K562 (cell line): ENCODE results near the gene PRKG2. TPM values are rescaled to one million over a fixed set of nuclear protein-coding genes. Genes with fewer than 3 reads are reported as not detected.

ENCODE experiments used
- ARID4B ChIP-seq: sonication (generic); formaldehyde crosslinking; IDR thresholded peaks from 2 replicates; pipeline ENCODE4 v1.8.0; 2022; ENCODE audit warnings: mild to moderate bottlenecking, missing genetic modification reagents
- BCLAF1 ChIP-seq, 2 experiments: fragments of 450-650 bp in 1 of 2; IDR thresholded peaks; 2 replicates each; pipeline ENCODE4 v1.6.1; 2011 to 2017; ENCODE audit warnings: low read depth in 2 of 2, antibody characterized with exemption in 1 of 2, borderline replicate concordance in 1 of 2, low read length in 1 of 2, mild to moderate bottlenecking in 1 of 2, mixed read lengths in 1 of 2; ENCODE audit not compliant: control insufficient read depth in 1 of 2
- CLOCK ChIP-seq: fragments of 250-450 bp; sonication (Bioruptor Pico); IDR thresholded peaks from 2 replicates; pipeline ENCODE4 v1.4.0; 2020; ENCODE audit warnings: mild to moderate bottlenecking, moderate library complexity, borderline replicate concordance
- KAT7 ChIP-seq: sonication (generic); formaldehyde crosslinking; IDR thresholded peaks from 2 replicates; pipeline ENCODE4 v1.8.0; 2022; ENCODE audit warnings: missing genetic modification reagents, mild to moderate bottlenecking, borderline replicate concordance
- KLF6 ChIP-seq: fragments of 250-450 bp; sonication (Bioruptor Pico); IDR thresholded peaks from 2 replicates; pipeline ENCODE4 v1.4.0; 2020; ENCODE audit warnings: mild to moderate bottlenecking, moderate library complexity, borderline replicate concordance
- PBX2 ChIP-seq, 2 experiments: IDR thresholded peaks in 1 of 2; conservative IDR thresholded peaks in 1 of 2; 2 replicates each; pipeline ENCODE4 v1.6.1; 2016; ENCODE audit warnings: low read depth in 2 of 2, mild to moderate bottlenecking in 1 of 2, missing compliant biosample characterization in 1 of 2, missing genetic modification characterization in 1 of 2, moderate library complexity in 1 of 2
- TFE3 ChIP-seq: fragments of 450-650 bp; formaldehyde crosslinking; IDR thresholded peaks from 2 replicates; pipeline ENCODE4 v1.4.0; 2020; ENCODE audit warnings: mild to moderate bottlenecking, mixed read lengths
- U2AF1 ChIP-seq: fragments of 200-400 bp; formaldehyde crosslinking; optimal IDR thresholded peaks from 2 replicates; pipeline ENCODE3; 2017; ENCODE audit warnings: mild to moderate bottlenecking, low read depth, low read length, moderate library complexity
- polyA plus RNA-seq, 8 experiments: library from polyadenylated mRNA; depleted of rRNA in 4 of 8; stranded (reverse) in 5 of 8; unstranded in 3 of 8; fragments of >200 nt; fragmentation: Nextera tagmentation in 2 of 8; fragmentation: Illumina TruSeq in 1 of 8; extraction: Ambion mirVana in 2 of 8; extraction: Trizol in 1 of 8; gene quantifications; 2 replicates each; pipeline versions ENCODE4 v1.2.1 to v1.2.3, GENCODE V29; 2011 to 2014; ENCODE audit warnings: inconsistent platforms in 1 of 8, missing spikeins in 1 of 8
- total RNA-seq, 7 experiments: library from RNA; depleted of rRNA in 6 of 7; stranded (reverse); fragments of >200 nt in 6 of 7; fragmentation: Illumina TruSeq in 2 of 7; extraction: Trizol in 2 of 7; gene quantifications; 2 replicates each; pipeline versions ENCODE4 v1.2.1 to v1.2.3, GENCODE V29; 2011 to 2021; ENCODE audit warnings: low replicate concordance in 1 of 7

Gene PRKG2
- total and polyA plus RNA-seq, 9 of the 15 experiments (the other 6 are each of a cell fraction or from before 2014, with no cell fraction given) = 0.01 to 0.68 (median 0.34) TPM

GRCh38 chr4:81214881-81215868 lies at the start of gene PRKG2 (continued):
- TF ChIP-seq CLOCK (CRISPR knock-in tag) (no peak), KAT7 (CRISPR knock-in tag) (no peak), BCLAF1 (IDR thresholded peaks at IDR 0.05; ENCODE audit: borderline replicate concordance in 1 of 2, control insufficient read depth in 1 of 2, low read depth in 2 of 2, low read length in 1 of 2) (no peak), TFE3 (CRISPR knock-in tag) (no peak), ARID4B (CRISPR knock-in tag) (no peak), KLF6 (CRISPR knock-in tag) (no peak), U2AF1 (no peak), PBX2 (CRISPR knock-in tag; IDR thresholded peaks at IDR 0.05; ENCODE audit: low read depth) (no peak), PBX2 (tag; conservative IDR thresholded peaks at IDR 0.05; ENCODE audit: low read depth) (no peak)
